NCI-H1436 (cell line): ENCODE data around the gene DPCD.
"Not testable (repeated sequence)": the region's sequence is repeated elsewhere in the genome, so short reads cannot be mapped to it uniquely, and the experiment has no call there.

Source experiments
- DNase-seq: peaks from one replicate; lab custom pipeline; 2025; lab: John Stamatoyannopoulos, UW

The DPCD gene

GRCh38 chr10:101585841-101586240 is 2.3 kb upstream of the DPCD start:
- DNase-seq: no peak

- no peak for DNase-seq
Measured at GRCh38 chr10:101588879-101589278, 758 bp downstream of the DPCD start.

GRCh38 chr10:101593331-101593730 is 5.2 kb downstream of the DPCD start:
- DNase-seq: not testable (repeated sequence)

DNA sequence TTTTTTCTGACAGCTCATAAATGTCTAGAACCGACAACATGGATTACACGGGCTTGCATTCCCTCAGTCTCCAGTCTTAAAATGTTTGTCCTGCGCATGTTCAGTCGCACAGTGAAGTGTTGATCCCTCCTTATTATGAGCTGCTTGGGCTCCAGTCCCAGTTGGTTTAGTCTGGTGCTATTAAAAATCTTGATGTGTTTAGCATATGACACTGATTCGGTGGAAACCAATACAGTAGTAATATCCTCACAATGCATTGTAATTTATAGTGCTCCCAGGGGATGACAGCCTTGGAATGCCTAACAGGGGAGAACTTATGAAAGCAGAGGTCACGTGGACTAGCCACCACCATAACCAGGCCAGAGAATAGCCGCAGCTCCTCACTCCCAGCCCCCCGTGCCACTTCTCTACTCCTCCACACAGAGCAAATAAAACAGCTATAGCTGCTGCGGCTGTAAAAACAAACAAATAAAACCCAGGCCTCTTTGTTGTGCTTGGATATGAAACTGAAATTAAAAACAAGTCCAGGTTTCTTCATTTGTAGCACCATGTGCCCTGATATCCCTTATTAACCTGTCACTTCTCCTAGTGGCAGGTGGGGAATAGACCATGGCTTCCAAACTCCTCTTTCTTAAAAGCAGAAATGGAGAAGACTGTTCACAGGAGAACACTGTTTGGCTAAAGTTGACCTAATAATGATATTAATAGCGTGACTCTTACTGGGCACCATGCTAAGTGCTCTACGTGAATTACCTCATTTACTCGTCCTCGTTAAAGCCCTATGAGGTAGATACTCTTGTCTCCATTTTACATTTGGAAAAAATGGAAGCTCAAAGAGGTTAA is 7.7 kb downstream of the DPCD start:
- DNase-seq: no peak

GRCh38 chr10:101597091-101597900 is 9.2 kb downstream of the DPCD start:
- no peak for DNase-seq

GRCh38 chr10:101601541-101601940 is 13.4 kb downstream of the DPCD start:
- no peak for DNase-seq

DNA sequence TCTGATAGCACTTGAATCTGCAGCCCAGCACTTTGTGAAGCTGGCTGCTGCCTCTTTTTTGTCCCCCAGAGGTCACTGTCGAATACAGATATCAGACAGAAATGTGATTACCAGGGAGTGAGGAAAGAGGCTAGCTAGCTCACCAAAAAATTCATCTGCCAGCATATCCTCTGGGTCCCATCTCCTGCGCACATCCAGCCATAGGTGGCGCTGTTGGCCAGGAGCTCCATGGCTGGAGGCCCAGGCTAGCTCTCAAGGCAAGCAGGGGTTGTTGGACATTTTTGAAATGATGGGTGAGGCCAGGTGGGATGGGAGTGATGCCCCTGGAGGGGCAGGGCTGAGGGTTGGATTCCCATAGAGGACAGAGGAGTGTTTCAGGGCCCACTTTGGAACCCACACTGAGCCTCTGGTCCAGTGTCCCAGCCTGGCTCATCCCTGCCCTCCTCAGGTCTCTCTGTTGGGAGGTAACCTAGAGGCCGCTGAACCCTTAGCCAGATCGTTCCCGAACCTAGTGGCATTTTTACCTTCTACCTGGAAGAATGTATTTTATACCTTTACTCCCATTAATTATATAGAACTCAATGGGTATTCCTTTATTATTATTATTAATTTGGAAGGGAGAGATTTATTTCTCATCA is 14.8 kb downstream of the DPCD start:
- DNase-seq: peak; percentile 63

- no peak for DNase-seq
Measured at GRCh38 chr10:101607124-101607523, 19.0 kb downstream of the DPCD start.

GRCh38 chr10:101609481-101609880 is 21.4 kb downstream of the DPCD start:
- DNase-seq: no peak

- DNase-seq: no peak
Measured at GRCh38 chr10:101611096-101611905, 23.2 kb downstream of the DPCD start.

- DNase-seq: no peak
Measured at GRCh38 chr10:101612086-101612485, 24.0 kb downstream of the DPCD start.

DNA sequence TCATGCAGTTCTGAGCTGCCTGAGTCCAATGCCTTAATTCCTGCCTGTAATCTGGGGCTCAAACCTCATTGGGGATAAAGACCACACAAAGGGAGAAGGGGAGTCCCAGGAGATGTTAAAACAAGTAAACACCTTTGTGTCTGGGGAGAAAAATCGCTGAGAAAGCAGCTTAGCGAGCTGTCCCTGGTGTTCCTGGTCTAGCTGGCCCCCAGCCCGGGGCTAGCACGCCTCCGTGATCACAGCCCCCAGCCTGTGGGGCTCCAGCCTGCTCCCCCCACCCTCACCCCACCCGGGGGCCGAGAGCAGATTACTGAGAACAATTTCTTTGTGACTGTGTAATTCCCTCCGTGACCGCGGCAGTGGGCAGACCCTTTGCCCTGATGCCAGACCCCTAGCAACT is 24.8 kb downstream of the DPCD start:
- no peak for DNase-seq

- DNase-seq: no peak
Measured at GRCh38 chr10:101613646-101614045, 25.5 kb downstream of the DPCD start.

DNA sequence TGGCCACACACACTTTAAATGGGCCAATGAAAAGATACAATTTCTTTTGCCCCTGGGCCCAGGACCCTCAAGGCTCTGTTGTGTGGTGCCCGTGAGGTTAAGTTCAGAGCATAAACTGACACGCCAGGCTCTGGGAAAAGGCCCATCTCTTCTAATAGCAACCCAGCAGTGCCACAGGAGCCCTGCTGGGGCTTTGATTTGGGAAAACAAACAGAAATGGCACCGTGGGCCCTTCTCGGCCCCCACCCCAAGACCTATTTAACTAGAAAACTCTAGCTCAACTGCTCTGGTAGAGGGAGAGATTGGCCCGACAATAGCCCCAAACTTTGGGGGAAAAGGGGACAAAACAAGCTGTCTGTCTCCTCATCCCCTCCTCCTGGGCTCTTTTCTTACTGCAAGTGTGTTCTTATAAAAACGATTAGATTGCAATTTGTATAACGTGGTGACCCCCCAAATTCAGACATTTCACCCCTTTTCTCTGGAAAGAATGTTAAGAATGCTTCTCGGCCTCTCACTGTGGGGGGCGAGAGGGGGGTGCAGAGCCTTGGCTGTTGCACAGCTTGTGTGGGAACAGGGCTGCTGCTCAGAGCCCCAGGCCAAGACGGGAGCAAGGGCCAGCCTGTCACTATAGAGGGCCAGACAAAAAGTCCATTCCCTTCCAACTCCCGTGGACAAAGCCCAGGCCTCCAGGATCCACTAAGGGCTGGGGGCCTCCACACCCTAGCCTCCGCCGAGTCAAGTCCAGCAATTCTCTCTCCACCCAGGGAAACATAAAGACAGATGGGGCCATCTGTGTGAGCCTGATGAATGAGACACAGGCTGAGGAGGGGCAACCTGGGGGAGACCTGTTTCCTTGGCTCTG is 26.8 kb downstream of the DPCD start:
- DNase-seq: no peak

DNA sequence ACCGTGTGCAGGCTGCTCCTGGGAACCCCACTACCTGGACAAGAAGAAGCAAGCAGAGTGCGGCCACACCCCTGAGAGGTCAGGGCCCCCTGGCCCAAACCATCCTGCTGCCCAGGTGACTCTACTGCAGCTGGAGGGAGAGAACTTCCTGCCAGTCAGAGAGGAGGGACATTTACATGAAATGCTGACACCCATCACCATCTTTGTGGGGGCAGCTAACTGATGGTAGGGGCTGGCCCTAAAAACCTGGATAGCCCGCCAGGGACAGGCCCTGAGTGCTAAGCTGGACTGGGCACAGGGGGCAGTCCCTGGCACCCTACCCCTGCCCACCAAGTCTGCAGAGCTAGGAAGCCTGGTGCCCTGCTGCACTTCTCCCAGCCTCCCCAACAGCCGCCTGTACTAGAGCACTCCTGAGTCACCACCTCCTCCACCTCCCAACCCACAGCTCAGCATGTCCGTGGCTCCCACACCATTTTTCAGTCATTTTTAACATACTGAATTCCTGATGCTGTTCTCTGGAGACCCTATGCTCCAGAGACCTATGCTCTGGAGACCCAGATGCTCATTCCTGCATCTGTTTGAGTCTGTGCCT is 27.5 kb downstream of the DPCD start:
- no peak for DNase-seq

- DNase-seq: no peak
Measured at GRCh38 chr10:101616415-101617101, 28.4 kb downstream of the DPCD start.

DNA sequence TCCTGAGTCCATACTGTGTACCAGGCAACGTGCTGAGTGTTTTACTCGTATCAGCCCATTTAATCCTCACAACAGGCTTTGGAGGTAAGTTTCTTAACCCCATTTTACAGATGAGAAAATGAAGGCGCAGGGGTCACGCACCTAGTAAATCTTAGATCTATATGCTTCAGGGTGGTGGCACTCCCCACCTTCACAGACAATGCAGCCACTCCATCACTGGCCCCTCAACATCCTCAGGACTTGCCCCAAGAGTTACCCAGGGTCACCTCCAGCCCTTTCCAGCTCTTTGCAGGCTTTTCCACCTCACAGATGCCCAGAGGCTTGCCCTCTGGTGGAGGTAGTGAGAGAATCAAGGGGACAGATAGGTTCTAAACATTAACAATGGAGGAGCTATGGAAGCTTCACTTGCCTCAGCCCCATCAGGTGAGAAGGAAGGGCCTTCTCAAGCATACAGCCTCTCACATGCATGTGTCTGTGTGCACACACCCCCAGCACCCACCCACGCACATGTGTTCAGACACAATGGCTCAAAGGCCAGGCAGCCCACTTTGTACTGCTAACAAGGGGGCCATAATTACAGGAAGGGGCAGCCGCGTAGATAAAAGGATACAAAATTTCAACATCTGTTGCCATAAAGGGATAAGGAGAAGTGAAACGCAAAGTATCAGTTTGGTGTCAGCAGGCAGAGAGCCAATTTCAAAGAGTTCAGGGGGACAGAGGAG is 29.1 kb downstream of the DPCD start:
- DNase-seq: no peak

DNA sequence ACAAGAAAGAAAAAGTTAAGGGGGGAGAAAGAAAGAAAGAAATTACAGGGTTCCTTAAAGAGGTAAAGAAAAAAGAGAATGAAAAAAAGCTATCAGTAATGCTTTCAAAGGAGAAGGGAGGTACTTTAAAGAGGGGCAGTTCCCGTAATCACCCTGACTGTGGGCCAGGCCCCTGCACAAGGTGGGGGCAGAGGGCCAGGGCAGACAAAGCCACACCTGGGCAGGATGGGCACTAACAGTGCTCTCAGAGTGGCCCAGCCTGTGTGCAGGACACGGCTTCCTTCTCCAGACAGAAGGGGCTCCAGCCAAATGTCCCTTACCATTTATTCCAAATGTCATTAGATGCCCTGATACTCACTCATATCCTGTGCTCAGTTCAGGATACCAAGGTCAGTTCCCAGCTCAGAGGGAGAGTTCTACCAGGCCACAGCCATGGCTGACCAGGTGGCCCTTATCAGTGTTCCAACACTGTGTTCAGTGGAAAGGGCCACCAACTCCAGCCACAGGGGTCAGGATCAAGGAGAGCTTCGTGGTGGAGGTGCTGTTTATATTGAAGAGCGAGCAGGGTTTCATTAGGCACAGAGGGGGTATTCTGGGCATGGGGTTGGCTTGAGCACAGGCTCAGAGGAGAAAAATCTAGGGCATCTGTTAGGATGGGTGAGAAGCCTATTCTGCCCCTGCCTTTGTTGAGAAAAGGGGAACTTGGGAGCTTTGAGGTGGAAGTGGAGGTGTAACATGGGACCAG is 29.9 kb downstream of the DPCD start:
- no peak for DNase-seq

DNA sequence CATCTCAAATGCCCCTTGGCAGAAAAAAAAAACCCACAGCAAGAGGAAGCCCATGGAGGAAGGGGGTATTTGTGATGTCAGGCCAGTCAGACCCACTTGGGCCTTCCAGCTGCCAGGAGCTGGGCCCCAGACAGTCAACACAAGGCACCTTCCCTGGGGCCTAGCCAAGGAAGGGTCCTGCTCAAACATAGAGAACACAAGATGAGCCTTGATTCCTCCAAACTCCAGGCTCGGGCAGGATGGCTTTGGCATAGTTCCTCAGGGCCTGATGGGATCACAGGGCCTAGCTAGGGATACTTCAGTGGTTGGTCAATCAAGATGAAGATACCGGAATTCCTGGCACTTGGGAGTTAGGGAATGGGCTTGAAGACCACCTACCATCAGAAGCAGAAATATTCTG is 30.8 kb downstream of the DPCD start:
- DNase-seq: no peak
